T1000 (cell line): ENCODE results near the gene GDF2.

Experiments used
- DNase-seq: peaks from one replicate; lab custom pipeline; 2025; ENCODE audit warnings: mixed read lengths; lab: John Stamatoyannopoulos, UW

The GDF2 gene

GRCh38 chr10:47333532-47333931, 11.3 kb downstream of the GDF2 start:
- no peak for DNase-seq

DNA sequence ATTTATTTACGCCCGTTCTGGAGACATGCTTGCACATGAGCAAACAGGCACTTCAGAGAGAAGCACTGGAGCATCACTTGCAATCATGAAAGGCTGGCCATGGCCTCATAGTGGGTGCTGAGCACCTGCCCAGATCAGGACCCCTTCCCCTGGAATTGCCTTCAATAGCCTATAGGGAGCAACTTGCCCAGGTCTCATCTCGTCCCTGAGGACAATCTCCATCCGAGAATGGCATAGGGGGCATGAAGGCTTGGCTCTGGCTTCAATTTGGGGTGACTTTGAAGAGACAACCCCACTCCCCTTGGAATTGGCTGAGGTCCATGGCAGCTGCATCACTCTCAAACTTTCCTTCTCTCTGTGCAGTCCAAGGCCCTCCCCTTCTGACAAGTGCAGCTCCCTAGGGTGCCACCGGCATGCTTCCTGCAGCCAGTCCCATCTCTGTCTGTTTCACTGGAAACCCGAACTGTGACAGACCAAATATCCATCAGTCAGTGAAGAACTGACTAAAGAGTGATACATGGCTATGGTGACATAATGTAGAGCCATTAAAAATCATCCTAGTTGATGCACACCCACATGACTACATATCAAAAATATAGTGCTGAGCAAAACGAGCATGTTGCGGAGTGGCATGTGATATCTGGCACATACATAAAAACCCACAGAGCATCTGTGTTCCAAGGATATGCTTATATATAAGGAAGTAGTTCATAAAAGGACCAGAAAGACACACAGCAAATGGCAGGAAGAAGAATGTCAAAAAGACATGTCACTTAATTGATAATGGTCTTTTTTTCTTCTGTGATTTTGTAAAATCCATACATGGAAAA, 12.4 kb downstream of the GDF2 start:
- no peak for DNase-seq

- no peak for DNase-seq
Measured at GRCh38 chr10:47335906-47336305, 13.7 kb downstream of the GDF2 start.

DNA sequence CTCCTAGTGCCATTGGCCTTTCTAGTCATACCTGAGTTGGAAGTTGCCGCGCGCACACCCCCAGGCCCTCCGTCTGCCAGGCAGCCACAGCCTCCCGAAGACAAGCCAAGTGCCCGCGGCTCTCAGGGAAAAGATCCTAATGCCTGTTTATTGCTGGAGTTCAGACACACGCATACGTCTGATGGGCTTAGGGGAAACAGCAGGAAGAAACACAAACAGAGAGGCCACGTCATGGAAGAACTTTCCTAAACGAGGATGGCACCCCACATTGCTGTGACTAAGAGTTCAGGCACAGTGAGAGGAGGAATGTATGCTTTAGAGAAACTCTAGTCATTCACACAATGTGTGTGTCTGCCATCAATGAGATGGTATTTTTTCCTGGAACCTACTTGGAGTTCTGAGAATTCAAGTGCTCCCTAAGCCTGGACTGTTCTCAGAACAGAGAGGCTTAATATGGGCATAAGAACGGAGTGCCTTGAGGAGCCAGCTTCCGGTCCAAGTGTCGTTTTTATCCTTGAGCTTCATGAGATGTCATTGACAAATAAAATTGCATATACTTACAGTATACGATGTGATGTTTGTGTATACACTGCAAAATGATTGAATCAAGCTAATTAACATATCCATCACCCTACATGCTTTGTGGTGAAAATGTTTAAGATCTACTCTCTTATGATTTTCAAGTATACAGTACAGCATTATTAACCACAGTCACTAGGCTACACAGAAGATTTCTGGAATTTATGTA, 14.3 kb downstream of the GDF2 start:
- peak; percentile 62 for DNase-seq

GRCh38 chr10:47337310-47337709, 15.1 kb downstream of the GDF2 start:
- no peak for DNase-seq

DNA sequence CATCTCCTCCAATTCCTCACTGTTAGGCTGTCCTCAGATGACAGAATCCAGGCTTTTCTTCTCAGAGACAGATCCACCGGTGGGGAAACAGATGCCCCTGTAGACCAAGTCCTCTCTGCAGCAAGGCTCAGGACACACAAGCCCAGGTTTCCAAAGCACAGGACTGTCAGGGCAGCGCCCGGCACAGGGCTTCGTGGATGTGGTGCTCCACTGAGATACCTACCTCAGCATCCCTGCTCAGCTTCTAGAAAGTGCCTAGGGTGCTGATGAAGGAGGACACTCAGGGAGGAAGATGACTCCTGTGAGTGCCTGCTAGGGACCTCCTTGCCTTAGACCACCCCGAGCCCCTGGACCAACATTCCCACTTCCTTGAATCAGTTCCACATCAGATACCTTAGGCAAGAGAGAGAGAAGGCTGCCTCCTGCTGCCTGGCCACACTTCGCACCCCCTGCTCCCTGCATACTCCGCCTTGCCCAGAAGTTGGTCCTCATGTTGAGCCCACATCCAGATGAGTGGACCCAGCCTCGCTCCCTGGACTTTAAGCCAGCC, 17.0 kb downstream of the GDF2 start:
- no peak for DNase-seq

GRCh38 chr10:47339759-47340607, 17.7 kb downstream of the GDF2 start:
- no peak for DNase-seq

GRCh38 chr10:47340608-47341170, 18.4 kb downstream of the GDF2 start:
- DNase-seq = no peak

DNA sequence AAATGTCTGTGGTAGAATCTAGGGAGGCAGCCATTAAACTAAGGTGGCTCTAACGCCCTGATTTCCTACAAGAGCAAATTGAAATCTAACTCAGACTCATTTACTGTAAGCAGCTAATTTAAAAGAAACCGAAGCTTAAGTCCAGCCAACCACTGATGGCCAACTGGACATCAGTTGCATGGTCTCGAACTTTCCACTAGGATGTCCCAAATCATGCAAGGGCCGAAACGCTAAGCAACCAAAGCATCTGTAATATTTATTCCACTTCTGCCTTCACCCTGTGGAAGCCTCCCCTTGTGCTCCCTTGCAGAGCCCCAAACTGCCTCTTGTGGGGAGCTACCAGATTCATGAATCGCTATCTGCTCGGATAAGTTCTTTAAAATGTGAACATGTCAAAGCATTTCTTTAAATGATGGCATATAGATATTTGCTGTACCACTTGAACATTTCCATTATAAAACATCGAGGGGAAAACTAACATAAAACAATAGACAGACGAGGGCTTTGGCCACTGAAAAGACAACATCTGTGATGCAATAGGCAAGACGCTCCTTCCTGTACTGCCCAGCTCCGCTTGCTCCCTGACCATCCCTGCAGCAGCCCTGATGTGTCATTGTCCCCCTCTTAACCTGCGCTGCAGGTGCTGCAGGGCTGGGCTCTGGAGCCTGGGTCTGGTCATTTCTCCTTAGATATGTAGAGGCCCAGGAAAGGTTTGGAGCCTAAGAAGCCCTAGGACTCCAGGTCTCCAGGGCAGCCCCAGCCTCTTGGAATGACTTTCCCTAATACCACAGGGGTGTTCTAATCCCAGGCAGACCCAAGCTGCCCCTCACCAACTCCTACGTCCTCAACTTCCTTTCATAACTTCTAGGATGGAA, 23.0 kb downstream of the GDF2 start:
- no peak for DNase-seq

GRCh38 chr10:47346581-47347302, 24.5 kb downstream of the GDF2 start:
- DNase-seq = no peak

DNA sequence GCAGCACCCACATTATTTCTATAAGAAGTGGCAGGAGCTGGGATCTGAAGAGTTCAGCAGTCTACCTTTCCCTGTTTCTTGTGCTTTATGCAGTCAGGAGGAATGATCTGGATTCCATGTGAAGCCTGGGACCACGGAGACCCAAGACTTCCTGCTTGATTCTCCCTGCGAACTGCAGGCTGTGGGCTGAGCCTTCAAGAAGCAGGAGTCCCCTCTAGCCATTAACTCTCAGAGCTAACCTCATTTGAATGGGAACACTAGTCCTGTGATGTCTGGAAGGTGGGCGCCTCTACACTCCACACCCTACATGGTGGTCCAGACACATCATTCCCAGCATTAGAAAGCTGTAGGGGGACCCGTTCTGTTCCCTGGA, 25.0 kb downstream of the GDF2 start:
- DNase-seq = no peak

DNA sequence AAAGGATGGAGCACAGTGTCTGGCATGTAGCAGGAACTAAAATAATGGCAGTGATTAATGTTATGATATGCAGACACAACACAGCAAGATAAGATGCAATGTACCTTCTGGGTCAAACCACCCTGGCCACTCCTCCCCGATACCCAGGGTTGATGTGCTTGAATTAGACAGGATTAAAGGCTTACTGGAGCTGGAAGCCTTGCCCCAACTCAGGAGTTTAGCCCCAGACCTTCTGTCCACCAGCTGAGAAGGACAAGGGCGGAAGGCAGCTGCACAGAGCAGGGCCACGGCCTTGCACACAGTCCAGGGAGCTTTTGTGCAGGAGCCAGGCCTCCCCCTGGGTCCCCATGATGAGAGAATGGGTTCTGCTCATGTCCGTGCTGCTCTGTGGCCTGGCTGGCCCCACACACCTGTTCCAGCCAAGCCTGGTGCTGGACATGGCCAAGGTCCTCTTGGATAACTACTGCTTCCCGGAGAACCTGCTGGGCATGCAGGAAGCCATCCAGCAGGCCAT, 25.9 kb downstream of the GDF2 start, which contains the start of gene RBP3:
Gene RBP3 (plus strand): TSS at position 226 of the 514 bp plus-strand sequence. CDS start 122 bp downstream, at position 348.
- DNase-seq = no peak

GRCh38 chr10:47348661-47349470, 26.6 kb downstream of the GDF2 start:
- no peak for DNase-seq

GRCh38 chr10:47349516-47349915, 27.3 kb downstream of the GDF2 start:
- no peak for DNase-seq

DNA sequence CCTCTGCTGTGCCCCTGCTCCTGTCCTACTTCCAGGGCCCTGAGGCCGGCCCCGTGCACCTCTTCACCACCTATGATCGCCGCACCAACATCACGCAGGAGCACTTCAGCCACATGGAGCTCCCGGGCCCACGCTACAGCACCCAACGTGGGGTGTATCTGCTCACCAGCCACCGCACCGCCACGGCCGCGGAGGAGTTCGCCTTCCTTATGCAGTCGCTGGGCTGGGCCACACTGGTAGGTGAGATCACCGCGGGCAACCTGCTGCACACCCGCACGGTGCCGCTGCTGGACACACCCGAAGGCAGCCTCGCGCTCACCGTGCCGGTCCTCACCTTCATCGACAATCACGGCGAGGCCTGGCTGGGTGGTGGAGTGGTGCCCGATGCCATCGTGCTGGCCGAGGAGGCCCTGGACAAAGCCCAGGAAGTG, 27.7 kb downstream of the GDF2 start:
- DNase-seq = no peak

DNA sequence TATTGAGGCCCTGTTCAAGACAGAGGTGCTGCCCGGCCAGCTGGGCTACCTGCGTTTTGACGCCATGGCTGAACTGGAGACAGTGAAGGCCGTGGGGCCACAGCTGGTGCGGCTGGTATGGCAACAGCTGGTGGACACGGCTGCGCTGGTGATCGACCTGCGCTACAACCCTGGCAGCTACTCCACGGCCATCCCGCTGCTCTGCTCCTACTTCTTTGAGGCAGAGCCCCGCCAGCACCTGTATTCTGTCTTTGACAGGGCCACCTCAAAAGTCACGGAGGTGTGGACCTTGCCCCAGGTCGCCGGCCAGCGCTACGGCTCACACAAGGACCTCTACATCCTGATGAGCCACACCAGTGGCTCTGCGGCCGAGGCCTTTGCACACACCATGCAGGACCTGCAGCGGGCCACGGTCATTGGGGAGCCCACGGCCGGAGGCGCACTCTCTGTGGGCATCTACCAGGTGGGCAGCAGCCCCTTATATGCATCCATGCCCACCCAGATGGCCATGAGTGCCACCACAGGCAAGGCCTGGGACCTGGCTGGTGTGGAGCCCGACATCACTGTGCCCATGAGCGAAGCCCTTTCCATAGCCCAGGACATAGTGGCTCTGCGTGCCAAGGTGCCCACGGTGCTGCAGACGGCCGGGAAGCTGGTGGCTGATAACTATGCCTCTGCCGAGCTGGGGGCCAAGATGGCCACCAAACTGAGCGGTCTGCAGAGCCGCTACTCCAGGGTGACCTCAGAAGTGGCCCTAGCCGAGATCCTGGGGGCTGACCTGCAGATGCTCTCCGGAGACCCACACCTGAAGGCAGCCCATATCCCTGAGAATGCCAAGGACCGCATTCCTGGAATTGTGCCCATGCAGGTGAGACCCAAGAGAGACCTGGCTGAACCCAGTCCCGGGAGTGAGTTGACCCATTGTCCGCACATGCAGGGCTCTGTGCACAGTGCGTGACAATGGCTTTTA, 28.7 kb downstream of the GDF2 start:
- no peak for DNase-seq
